Cardiac muscle cell (in vitro differentiated cells and primary cell): ENCODE results near the gene SMIM14. TPM values are rescaled to one million over a fixed set of nuclear protein-coding genes. Genes with fewer than 3 reads are reported as not detected.

ENCODE experiments used
- DNase-seq, 2 donors: peaks; one replicate each; pipeline versions ENCODE4 v3.0.0 to v3.0.0-alpha.2; 2010 to 2017; ENCODE audit warnings: low read depth in 1 of 2, low spot score in 1 of 2
- H3K27ac ChIP-seq: fragments of 200-600 bp; sonication (generic); 2 replicates; pipeline ENCODE4 v1.5.1; 2016
- H3K27me3 ChIP-seq: fragments of 200-600 bp; sonication (generic); 2 replicates; pipeline ENCODE4 v1.6.0; 2016; ENCODE audit warnings: control low read depth
- H3K36me3 ChIP-seq: fragments of 200-600 bp; sonication (generic); 2 replicates; pipeline ENCODE4 v1.5.1; 2016; ENCODE audit warnings: control low read depth
- H3K4me1 ChIP-seq: fragments of 200-600 bp; sonication (generic); 2 replicates; pipeline ENCODE4 v1.8.1; 2017; ENCODE audit warnings: low read depth, mild to moderate bottlenecking, mixed run types
- H3K4me3 ChIP-seq: fragments of 200-600 bp; sonication (generic); 2 replicates; pipeline ENCODE4 v1.5.1; 2016; ENCODE audit warnings: mild to moderate bottlenecking
- H3K9me3 ChIP-seq: fragments of 200-600 bp; sonication (generic); 2 replicates; pipeline ENCODE4 v1.5.1; 2017; ENCODE audit warnings: low read depth, mild to moderate bottlenecking, control low read depth
- CTCF ChIP-seq: IDR thresholded peaks from 2 replicates; pipeline ENCODE4 v1.5.1; 2012; ENCODE audit warnings: low read depth, mild to moderate bottlenecking, low read length
- polyA plus RNA-seq: library from polyadenylated mRNA; unstranded; fragments of >200 nt; fragmentation: Nextera tagmentation; extraction: Ambion mirVana; gene quantifications from 2 replicates; pipeline ENCODE4 v1.2.1, GENCODE V29; 2016
- total RNA-seq: library from RNA; depleted of rRNA; stranded (reverse); fragments of >200 nt; gene quantifications from 2 replicates; pipeline ENCODE4 v1.2.3, GENCODE V29; 2016

The SMIM14 gene
- total and polyA plus RNA-seq, 2 experiments from 2014 or later, result 5.2 to 35.9 TPM

GRCh38 chr4:39668887-39669286 is 30.2 kb upstream of the SMIM14 start:
- Histone ChIP-seq H3K4me3 (no peak overlapping the region), H3K4me1 (no peaks in the 10 kb centered on the region), H3K27me3 (no peaks in the 10 kb centered on the region), H3K36me3 (no peaks in the 10 kb centered on the region), H3K27ac (no peak overlapping the region), H3K9me3 (no peaks in the 10 kb centered on the region)
- no peak for DNase-seq
- no peak for TF ChIP-seq CTCF

- no peaks in the 10 kb centered on the region for H3K36me3 ChIP-seq
- no peaks in the 10 kb centered on the region for H3K9me3 ChIP-seq
- no peaks in the 10 kb centered on the region for H3K4me1 ChIP-seq
- no peak for DNase-seq
- H3K27me3 ChIP-seq, result no peaks in the 10 kb centered on the region
- H3K27ac ChIP-seq, result no peak overlapping the region
- H3K4me3 ChIP-seq, result no peak overlapping the region
- no peak for TF ChIP-seq CTCF
These were observed 29.0 kb upstream of the SMIM14 start for GRCh38 chr4:39667706-39668105.

- no peaks in the 10 kb centered on the region for H3K27me3 ChIP-seq
- no peak overlapping the region for H3K4me3 ChIP-seq
- peak in 1 of 2 donors; percentile 21 for DNase-seq
- H3K27ac ChIP-seq, result no peak overlapping the region
- TF ChIP-seq CTCF, result no peak
- no peaks in the 10 kb centered on the region for H3K9me3 ChIP-seq
- H3K36me3 ChIP-seq, result no peaks in the 10 kb centered on the region
- H3K4me1 ChIP-seq, result no peaks in the 10 kb centered on the region
These were observed 26.4 kb upstream of the SMIM14 start for GRCh38 chr4:39664828-39665731.

GRCh38 chr4:39662683-39663082 is 24.0 kb upstream of the SMIM14 start:
- DNase-seq, result no peak
- H3K4me3 ChIP-seq, result no peak overlapping the region

GRCh38 chr4:39660757-39661156 is 22.1 kb upstream of the SMIM14 start:
- H3K4me1 ChIP-seq, result no peaks in the 10 kb centered on the region
- DNase-seq, result no peak
- no peak for TF ChIP-seq CTCF
- H3K27ac ChIP-seq, result no peak overlapping the region
- H3K9me3 ChIP-seq, result no peaks in the 10 kb centered on the region
- no peaks in the 10 kb centered on the region for H3K27me3 ChIP-seq
- H3K36me3 ChIP-seq, result no peaks in the 10 kb centered on the region
- no peak overlapping the region for H3K4me3 ChIP-seq

More at GRCh38 chr4:39662683-39663082, 24.0 kb upstream of the SMIM14 start:
- no peaks in the 10 kb centered on the region for H3K36me3 ChIP-seq
- no peaks in the 10 kb centered on the region for H3K4me1 ChIP-seq
- no peaks in the 10 kb centered on the region for H3K27me3 ChIP-seq
- no peaks in the 10 kb centered on the region for H3K9me3 ChIP-seq
- no peak overlapping the region for H3K27ac ChIP-seq
- no peak for TF ChIP-seq CTCF
